IMR-90 (cell line): ENCODE data around the gene AKAP1. TPM values are rescaled to one million over a fixed set of nuclear protein-coding genes. Genes with fewer than 3 reads are reported as not detected.

ENCODE experiments used
- ATAC-seq: fragments of 200-7000 bp; cut with Tn5 transposase; 2 replicates; pipeline ENCODE4 v1.9.1; 2020; ENCODE audit warnings: low read depth, mild to moderate bottlenecking, moderate library complexity
- BruUV-seq: library from RNA; stranded (reverse); fragments of 400-500 nt; replicated peaks from 2 replicates; lab custom pipeline; 2021; lab: Mats Ljungman, UMichigan
- CTCF ChIA-PET: fragments of 300-600 bp; formaldehyde crosslinking; extraction: SDS; loops from one replicate; lab custom pipeline; 2021; ENCODE audit warnings: antibody characterized with exemption; lab: Yijun Ruan, JAX
- POLR2A ChIA-PET: fragments of 300-600 bp; sonication (Branson Sonifier 250); formaldehyde crosslinking; loops from one replicate; lab custom pipeline; 2022; ENCODE audit warnings: antibody characterized with exemption; ENCODE audit not compliant: unreplicated experiment; lab: Charles Lee
- DNase-seq: peaks from one replicate; pipeline ENCODE4 v3.0.0; 2013
- H2AFZ ChIP-seq: replicated peaks from 2 replicates; pipeline ENCODE3; 2013; ENCODE audit warnings: low read length, mild to moderate bottlenecking; ENCODE audit not compliant: poor library complexity
- H2AK5ac ChIP-seq: 2 replicates; pipeline ENCODE4 v1.6.1; 2013; ENCODE audit warnings: low read depth, low read length, inconsistent platforms
- H2AK9ac ChIP-seq: replicated peaks from 2 replicates; pipeline ENCODE3; 2013; ENCODE audit warnings: mild to moderate bottlenecking, low read depth, low read length, moderate library complexity; ENCODE audit not compliant: poor library complexity
- H2BK120ac ChIP-seq: 2 replicates; pipeline ENCODE4 v1.6.1; 2013; ENCODE audit warnings: low read depth, low read length, inconsistent platforms
- H2BK15ac ChIP-seq: 3 replicates; pipeline ENCODE4 v1.6.1; 2013; ENCODE audit warnings: low read depth, low read length, inconsistent platforms
- H2BK20ac ChIP-seq: 2 replicates; pipeline ENCODE4 v1.6.1; 2013; ENCODE audit warnings: low read depth, mild to moderate bottlenecking, inconsistent platforms, low read length, moderate library complexity
- H2BK5ac ChIP-seq: 2 replicates; pipeline ENCODE4 v1.6.1; 2013; ENCODE audit warnings: mild to moderate bottlenecking, low read depth, low read length, inconsistent platforms; ENCODE audit not compliant: poor library complexity, severe bottlenecking
- H3K14ac ChIP-seq: replicated peaks from 2 replicates; pipeline ENCODE4 v1.6.1; 2013; ENCODE audit warnings: low read depth, low read length, inconsistent platforms
- H3K18ac ChIP-seq: 2 replicates; pipeline ENCODE4 v1.6.1; 2013; ENCODE audit warnings: low read depth, low read length, control low read depth
- H3K23ac ChIP-seq: 2 replicates; pipeline ENCODE4 v1.6.1; 2013; ENCODE audit warnings: low read depth, low read length, inconsistent platforms
- H3K27ac ChIP-seq: 2 replicates; pipeline ENCODE4 v1.5.1; 2013; ENCODE audit warnings: mild to moderate bottlenecking, control low read depth, low read length; ENCODE audit not compliant: insufficient read depth
- H3K27me3 ChIP-seq: 2 replicates; pipeline ENCODE4 v1.6.1; 2013; ENCODE audit warnings: low read length; ENCODE audit not compliant: control insufficient read depth, insufficient read depth
- H3K36me3 ChIP-seq: 2 replicates; pipeline ENCODE4 v1.6.1; 2013; ENCODE audit warnings: low read length, mixed read lengths; ENCODE audit not compliant: control insufficient read depth, insufficient read depth
- H3K4ac ChIP-seq: 2 replicates; pipeline ENCODE4 v1.6.1; 2013; ENCODE audit warnings: low read depth, low read length, inconsistent platforms
- H3K4me1 ChIP-seq: 2 replicates; pipeline ENCODE4 v1.6.1; 2013; ENCODE audit warnings: low read length, mixed read lengths; ENCODE audit not compliant: control insufficient read depth, insufficient read depth
- H3K4me2 ChIP-seq: 2 replicates; pipeline ENCODE4 v1.6.1; 2013; ENCODE audit warnings: low read depth, mild to moderate bottlenecking, control low read depth, low read length, moderate library complexity
- H3K4me3 ChIP-seq: 2 replicates; pipeline ENCODE4 v1.5.1; 2013; ENCODE audit warnings: low read depth, mild to moderate bottlenecking, control low read depth, low read length, moderate library complexity; ENCODE audit not compliant: insufficient read depth
- H3K56ac ChIP-seq: 2 replicates; pipeline ENCODE4 v1.6.1; 2013; ENCODE audit warnings: low read length, inconsistent platforms; ENCODE audit not compliant: insufficient read depth; ENCODE audit errors: extremely low read depth
- H3K79me1 ChIP-seq, 2 experiments: 2 replicates each; pipeline ENCODE4 v1.6.1; 2013; ENCODE audit warnings: low read length in 2 of 2, inconsistent platforms in 1 of 2, low read depth in 1 of 2
- H3K9ac ChIP-seq: 2 replicates; pipeline ENCODE4 v1.6.1; 2013; ENCODE audit warnings: low read depth, low read length, control low read depth
- H3K9me1 ChIP-seq: 2 replicates; pipeline ENCODE4 v1.6.1; 2013; ENCODE audit warnings: low read length, inconsistent platforms; ENCODE audit not compliant: insufficient read depth
- H3K9me3 ChIP-seq: 2 replicates; pipeline ENCODE4 v1.6.1; 2013; ENCODE audit warnings: low read length; ENCODE audit not compliant: control insufficient read depth, insufficient read depth
- H4K20me1 ChIP-seq: 2 replicates; pipeline ENCODE4 v1.6.1; 2013; ENCODE audit warnings: low read length, inconsistent platforms; ENCODE audit not compliant: insufficient read depth
- H4K5ac ChIP-seq: 2 replicates; pipeline ENCODE4 v1.6.1; 2013; ENCODE audit warnings: mild to moderate bottlenecking, low read depth, low read length, control low read depth
- H4K8ac ChIP-seq, 2 experiments: 2 replicates each; pipeline ENCODE4 v1.6.1; 2013; ENCODE audit warnings: low read depth in 2 of 2, low read length in 2 of 2, control low read depth in 1 of 2, inconsistent platforms in 1 of 2
- H4K91ac ChIP-seq: 2 replicates; pipeline ENCODE4 v1.6.1; 2013; ENCODE audit warnings: low read depth, low read length, inconsistent platforms; ENCODE audit not compliant: insufficient read depth
- BHLHE40 ChIP-seq: fragments of 150-350 bp; IDR thresholded peaks from 2 replicates; pipeline ENCODE4 v1.6.1; 2016; ENCODE audit warnings: mild to moderate bottlenecking, low read depth, low read length
- CEBPB ChIP-seq: IDR thresholded peaks from 2 replicates; pipeline ENCODE4 v1.6.1; 2012; ENCODE audit warnings: low read depth, low read length, improper control_type of control experiment
- CHD1 ChIP-seq: IDR thresholded peaks from 2 replicates; pipeline ENCODE4 v1.6.1; 2012; ENCODE audit warnings: low read depth, low read length, improper control_type of control experiment
- FOS ChIP-seq: fragments of 150-350 bp; IDR thresholded peaks from 2 replicates; pipeline ENCODE4 v1.6.1; 2016; ENCODE audit warnings: low read depth, low read length
- MAFK ChIP-seq: IDR thresholded peaks from 2 replicates; pipeline ENCODE4 v1.6.1; 2012; ENCODE audit warnings: low read depth, low read length, improper control_type of control experiment
- MAZ ChIP-seq: IDR thresholded peaks from 2 replicates; pipeline ENCODE4 v1.6.1; 2012; ENCODE audit warnings: low read depth, mild to moderate bottlenecking, low read length, improper control_type of control experiment, moderate library complexity, borderline replicate concordance
- MXI1 ChIP-seq: IDR thresholded peaks from 2 replicates; pipeline ENCODE4 v1.6.1; 2012; ENCODE audit warnings: low read depth, mild to moderate bottlenecking, low read length, moderate library complexity, borderline replicate concordance
- NFE2L2 ChIP-seq: fragments of 150-350 bp; IDR thresholded peaks from 2 replicates; pipeline ENCODE4 v1.6.1; 2016; ENCODE audit warnings: low read depth, mild to moderate bottlenecking, low read length
- POLR2A ChIP-seq: IDR thresholded peaks from 2 replicates; pipeline ENCODE4 v1.6.1; 2012; ENCODE audit warnings: mild to moderate bottlenecking, low read depth, low read length
- RAD21 ChIP-seq: IDR thresholded peaks from 2 replicates; pipeline ENCODE4 v1.6.1; 2012; ENCODE audit warnings: low read length, improper control_type of control experiment
- RCOR1 ChIP-seq: IDR thresholded peaks from 2 replicates; pipeline ENCODE4 v1.6.1; 2012; ENCODE audit warnings: mild to moderate bottlenecking, low read length, improper control_type of control experiment; ENCODE audit not compliant: insufficient replicate concordance
- SMC3 ChIP-seq: fragments of 150-350 bp; IDR thresholded peaks from 2 replicates; pipeline ENCODE4 v1.6.1; 2016; ENCODE audit warnings: low read depth, mild to moderate bottlenecking, antibody characterized with exemption, low read length, moderate library complexity
- WGBS, 2 experiments: methylation state at CpG; one replicate each; pipeline versions ENCODE4 v1.1.5 to v1.1.7; 2013; ENCODE audit warnings: missing lambda C conversion rate in 2 of 2; ENCODE audit not compliant: insufficient read length in 1 of 2; ENCODE audit errors: extremely low coverage in 2 of 2; 5-methylcytosine and 5-hydroxymethylcytosine counted together
- dilution Hi-C: fragments of 300-500 bp; cut with HindIII; formaldehyde crosslinking; loops from one replicate; pipeline ENCODE4 v1.14.3; 2018; ENCODE audit warnings: low sequenced_read_pairs; ENCODE audit not compliant: unreplicated experiment
- in situ Hi-C: fragments of 300-500 bp; cut with MboI; formaldehyde crosslinking; loops from 3 replicates; pipeline ENCODE4 v1.14.3; 2019; ENCODE audit warnings: low sequenced_read_pairs, inconsistent platforms, mixed read lengths
- intact Hi-C: fragments of 100-400 bp; cut with micrococcal nuclease; formaldehyde crosslinking; loops from 2 replicates; pipeline ENCODE4 v1.10.0; 2022
- polyA plus RNA-seq, 3 experiments: library from polyadenylated mRNA; depleted of rRNA; stranded (reverse); fragments of >200 nt; gene quantifications; 2 replicates each; pipeline ENCODE4 v1.2.3, GENCODE V29; 2012; ENCODE audit warnings: low replicate concordance in 1 of 3
- total RNA-seq: library from RNA; depleted of rRNA; stranded (reverse); fragments of >200 nt; gene quantifications from 2 replicates; pipeline ENCODE4 v1.2.3, GENCODE V29; 2012
- TF ChIP-seq, protein P1 (sequence below): fragments of 150-350 bp; IDR thresholded peaks from 2 replicates; pipeline ENCODE4 v1.6.1; 2016; ENCODE audit warnings: low read depth, mild to moderate bottlenecking, low read length, moderate library complexity, borderline replicate concordance
- TF ChIP-seq, protein P2 (sequence below): fragments of 150-350 bp; IDR thresholded peaks from 2 replicates; pipeline ENCODE4 v1.6.1; 2017; ENCODE audit warnings: mild to moderate bottlenecking, antibody characterized with exemption, low read length, low read depth
- TF ChIP-seq, protein P3 (sequence below): conservative IDR thresholded peaks from 2 replicates; pipeline ENCODE4 v1.5.1; 2012; ENCODE audit warnings: mild to moderate bottlenecking, low read depth, low read length, improper control_type of control experiment

Gene AKAP1
- total and polyA plus RNA-seq, 2 of the 4 experiments (the other 2 are of a cell fraction) = 10.2 to 17.4 TPM

DNA sequence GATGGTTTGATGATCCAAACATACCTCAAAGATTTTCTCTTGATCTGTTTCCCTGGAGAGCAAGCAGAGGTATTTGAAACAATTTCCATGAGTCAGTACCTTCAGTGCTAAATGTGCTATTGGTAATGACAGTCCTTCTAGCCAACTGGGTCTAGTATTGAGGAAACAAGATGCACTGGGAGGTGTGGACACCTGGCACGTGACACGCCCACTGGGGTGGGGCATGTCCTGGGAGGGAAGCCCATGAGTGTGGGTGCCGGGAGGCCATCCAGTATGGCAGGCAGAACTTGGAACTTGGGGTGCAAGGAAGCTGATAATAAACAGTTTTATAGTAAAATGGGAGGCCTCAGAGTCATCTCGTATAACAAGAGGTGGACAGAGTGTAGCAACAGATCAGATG, 17.9 kb upstream of the AKAP1 start:
- no peak overlapping the region for H3K9ac ChIP-seq
- H4K20me1 ChIP-seq = no peaks in the 10 kb centered on the region
- no peak overlapping the region for H3K4ac ChIP-seq
- H4K91ac ChIP-seq = no peak overlapping the region
- H2BK5ac ChIP-seq = no peak overlapping the region
- DNase-seq = no peak
- no peaks in the 10 kb centered on the region for H3K79me1 ChIP-seq
- H4K8ac ChIP-seq = no peak overlapping the region
- intact Hi-C loops = no loop called here
- no peaks in the 10 kb centered on the region for H3K4me1 ChIP-seq
- H3K4me3 ChIP-seq = no peak overlapping the region
- H2BK120ac ChIP-seq = no peak overlapping the region
- H3K23ac ChIP-seq = no peak overlapping the region
- no peak overlapping the region for H3K4me2 ChIP-seq
- no peak overlapping the region for H2AFZ ChIP-seq
- H2AK5ac ChIP-seq = no peak overlapping the region
- in situ Hi-C loops = no loop called here
- H3K18ac ChIP-seq = no peak overlapping the region
- no peak overlapping the region for H2BK20ac ChIP-seq
- no peak overlapping the region for H4K5ac ChIP-seq
- no peak for ATAC-seq
- CTCF ChIA-PET = no interaction called here
- POLR2A ChIA-PET = no interaction called here
- no peaks in the 10 kb centered on the region for H3K9me3 ChIP-seq
- H3K27me3 ChIP-seq = no peaks in the 10 kb centered on the region
- H3K36me3 ChIP-seq = no peaks in the 10 kb centered on the region
- BruUV-seq = no TSS peak
- H2AK9ac ChIP-seq = no peak overlapping the region
- no peaks in the 10 kb centered on the region for H3K9me1 ChIP-seq
- H3K14ac ChIP-seq = no peak overlapping the region
- H3K56ac ChIP-seq = no peak overlapping the region
- no peak overlapping the region for H2BK15ac ChIP-seq
- no CpG with 5 or more reads among the region's 4 CpGs for WGBS, 2 experiments
- no peak overlapping the region for H3K27ac ChIP-seq
- TF ChIP-seq RCOR1 (no peak), FOS (no peak), CHD1 (no peak), MAZ (no peak), MXI1 (no peak), NFE2L2 (no peak), MAFK (no peak), CEBPB (no peak), SMC3 (no peak), POLR2A (no peak), BHLHE40 (no peak), RAD21 (no peak)
- TF ChIP-seq, protein P1, sequence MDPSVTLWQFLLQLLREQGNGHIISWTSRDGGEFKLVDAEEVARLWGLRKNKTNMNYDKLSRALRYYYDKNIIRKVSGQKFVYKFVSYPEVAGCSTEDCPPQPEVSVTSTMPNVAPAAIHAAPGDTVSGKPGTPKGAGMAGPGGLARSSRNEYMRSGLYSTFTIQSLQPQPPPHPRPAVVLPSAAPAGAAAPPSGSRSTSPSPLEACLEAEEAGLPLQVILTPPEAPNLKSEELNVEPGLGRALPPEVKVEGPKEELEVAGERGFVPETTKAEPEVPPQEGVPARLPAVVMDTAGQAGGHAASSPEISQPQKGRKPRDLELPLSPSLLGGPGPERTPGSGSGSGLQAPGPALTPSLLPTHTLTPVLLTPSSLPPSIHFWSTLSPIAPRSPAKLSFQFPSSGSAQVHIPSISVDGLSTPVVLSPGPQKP = no peak
- TF ChIP-seq, protein P2, sequence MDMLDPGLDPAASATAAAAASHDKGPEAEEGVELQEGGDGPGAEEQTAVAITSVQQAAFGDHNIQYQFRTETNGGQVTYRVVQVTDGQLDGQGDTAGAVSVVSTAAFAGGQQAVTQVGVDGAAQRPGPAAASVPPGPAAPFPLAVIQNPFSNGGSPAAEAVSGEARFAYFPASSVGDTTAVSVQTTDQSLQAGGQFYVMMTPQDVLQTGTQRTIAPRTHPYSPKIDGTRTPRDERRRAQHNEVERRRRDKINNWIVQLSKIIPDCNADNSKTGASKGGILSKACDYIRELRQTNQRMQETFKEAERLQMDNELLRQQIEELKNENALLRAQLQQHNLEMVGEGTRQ = no peak
- TF ChIP-seq, protein P3, sequence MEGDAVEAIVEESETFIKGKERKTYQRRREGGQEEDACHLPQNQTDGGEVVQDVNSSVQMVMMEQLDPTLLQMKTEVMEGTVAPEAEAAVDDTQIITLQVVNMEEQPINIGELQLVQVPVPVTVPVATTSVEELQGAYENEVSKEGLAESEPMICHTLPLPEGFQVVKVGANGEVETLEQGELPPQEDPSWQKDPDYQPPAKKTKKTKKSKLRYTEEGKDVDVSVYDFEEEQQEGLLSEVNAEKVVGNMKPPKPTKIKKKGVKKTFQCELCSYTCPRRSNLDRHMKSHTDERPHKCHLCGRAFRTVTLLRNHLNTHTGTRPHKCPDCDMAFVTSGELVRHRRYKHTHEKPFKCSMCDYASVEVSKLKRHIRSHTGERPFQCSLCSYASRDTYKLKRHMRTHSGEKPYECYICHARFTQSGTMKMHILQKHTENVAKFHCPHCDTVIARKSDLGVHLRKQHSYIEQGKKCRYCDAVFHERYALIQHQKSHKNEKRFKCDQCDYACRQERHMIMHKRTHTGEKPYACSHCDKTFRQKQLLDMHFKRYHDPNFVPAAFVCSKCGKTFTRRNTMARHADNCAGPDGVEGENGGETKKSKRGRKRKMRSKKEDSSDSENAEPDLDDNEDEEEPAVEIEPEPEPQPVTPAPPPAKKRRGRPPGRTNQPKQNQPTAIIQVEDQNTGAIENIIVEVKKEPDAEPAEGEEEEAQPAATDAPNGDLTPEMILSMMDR = no peak
- dilution Hi-C loops = no loop called here
